HG03064 (cell line): ENCODE results near the gene KRT222.

Experiments used
- ATAC-seq: cut with Tn5 transposase; IDR thresholded peaks from one replicate; pipeline ENCODE4 v1.9.1; 2021; ENCODE audit warnings: low read depth; ENCODE audit not compliant: unreplicated experiment

KRT222 gene

GRCh38 chr17:40616592-40616991 is 48.4 kb downstream of the KRT222 start:
- no peak for ATAC-seq

- ATAC-seq, result no peak
These were observed 49.0 kb downstream of the KRT222 start for GRCh38 chr17:40615841-40616476.

DNA sequence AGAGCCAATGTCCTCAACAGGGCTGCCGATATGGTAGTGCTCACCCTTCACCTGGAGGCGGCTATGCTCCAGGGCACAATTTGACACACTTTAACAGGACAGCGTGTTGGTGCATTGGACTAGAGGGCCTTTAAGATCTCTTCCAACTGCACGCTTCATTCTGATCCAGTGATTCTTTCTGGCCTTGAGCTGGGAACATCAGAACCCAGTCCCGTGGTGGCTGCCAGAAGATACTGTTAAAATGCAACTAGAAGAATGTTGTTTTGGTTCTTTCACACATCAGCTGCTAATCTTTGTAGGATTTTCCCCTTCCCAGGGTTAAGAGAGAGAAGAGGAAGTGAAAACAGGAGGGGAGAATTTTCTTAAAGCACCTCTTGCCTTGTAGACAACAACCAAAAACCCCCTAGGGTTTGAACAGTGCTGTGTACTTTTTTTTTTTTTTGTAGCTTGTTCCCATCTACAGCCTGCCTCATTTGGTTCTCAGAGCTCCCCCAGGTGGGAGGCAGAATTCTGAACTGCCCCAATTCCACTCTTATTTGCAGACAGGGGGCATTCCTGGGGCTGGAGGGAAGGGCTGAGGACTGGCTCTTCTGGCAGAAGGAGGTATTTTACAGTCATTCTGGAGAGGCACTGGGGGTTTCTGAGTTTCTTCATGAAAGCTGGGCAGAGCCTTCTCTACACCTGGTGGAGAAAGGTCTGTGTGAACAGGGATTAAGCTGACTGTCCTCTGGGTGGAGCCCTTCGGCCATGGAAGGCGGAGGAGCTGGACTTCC is 49.7 kb downstream of the KRT222 start:
- ATAC-seq, result no peak

- ATAC-seq, result no peak
These were observed 50.4 kb downstream of the KRT222 start for GRCh38 chr17:40614431-40615067.

DNA sequence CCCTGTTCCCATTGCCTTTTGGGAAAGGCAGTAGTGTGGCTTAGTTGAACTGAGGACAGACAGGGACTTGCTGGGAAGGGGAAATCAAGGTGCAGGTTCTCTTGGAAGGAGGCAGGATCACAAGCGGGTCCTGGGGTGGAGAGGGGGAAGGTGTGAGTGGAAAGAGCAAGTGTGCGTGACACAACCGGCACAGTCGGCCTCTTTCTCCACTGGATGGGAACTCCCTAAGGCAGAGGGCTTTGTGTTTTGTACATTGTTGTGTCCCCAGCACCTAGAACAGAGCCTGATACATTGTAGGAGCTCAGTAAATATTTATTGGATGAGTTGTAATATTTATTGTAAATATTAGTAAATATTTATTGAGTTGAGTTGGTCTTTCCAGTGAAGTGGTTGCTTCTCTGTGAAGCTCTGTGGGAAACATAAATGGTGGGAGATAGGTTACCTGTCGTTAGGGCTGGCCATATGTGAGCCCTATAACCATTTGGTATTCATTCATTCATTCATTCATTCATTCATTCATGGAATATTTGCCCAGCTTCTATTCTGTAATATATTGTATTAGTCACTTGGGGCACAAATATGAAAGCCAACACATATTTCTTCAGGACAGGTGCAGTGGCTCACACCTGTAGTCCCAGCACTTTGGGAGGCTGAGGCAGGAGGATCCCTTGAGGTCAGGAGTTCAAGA is 51.4 kb downstream of the KRT222 start:
- ATAC-seq, result no peak

DNA sequence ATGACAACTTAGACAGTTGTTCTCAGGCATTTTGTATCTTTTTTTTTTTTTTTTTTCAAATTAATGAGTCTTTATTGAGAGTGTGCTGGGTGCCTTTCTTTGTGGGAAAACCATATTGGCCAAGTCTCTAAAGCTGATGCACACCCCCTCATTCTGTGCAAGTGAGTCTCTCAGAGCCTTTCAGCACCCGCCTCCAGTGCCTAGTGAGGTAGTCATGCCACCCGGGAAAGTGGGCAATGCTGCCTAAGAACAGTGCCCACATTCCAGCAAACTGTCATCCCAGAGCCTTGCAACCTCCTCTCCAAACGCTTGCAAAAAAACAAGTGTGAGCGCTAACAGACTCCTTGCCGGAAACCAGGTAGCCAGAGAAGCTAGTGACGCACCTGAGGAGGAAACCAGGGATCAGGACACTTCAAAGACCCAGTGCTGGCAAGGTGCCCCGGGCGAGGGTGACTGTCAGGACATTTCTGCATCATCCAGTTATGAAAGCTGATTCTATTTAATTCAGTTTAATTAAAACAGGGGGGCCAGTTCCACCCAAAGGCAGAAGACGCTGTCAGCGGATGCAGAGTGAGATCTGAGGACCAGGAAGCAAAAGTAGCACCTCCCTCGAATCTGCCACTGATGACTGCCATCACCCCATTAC is 52.3 kb downstream of the KRT222 start:
- ATAC-seq, result no peak

- ATAC-seq, result no peak
These were observed 53.0 kb downstream of the KRT222 start for GRCh38 chr17:40611840-40612474.

GRCh38 chr17:40610359-40610758 is 54.6 kb downstream of the KRT222 start:
- no peak for ATAC-seq

GRCh38 chr17:40608061-40608581 is 56.9 kb downstream of the KRT222 start:
- ATAC-seq, result no peak

- no peak for ATAC-seq
These were observed 57.3 kb downstream of the KRT222 start for GRCh38 chr17:40607641-40608040.

DNA sequence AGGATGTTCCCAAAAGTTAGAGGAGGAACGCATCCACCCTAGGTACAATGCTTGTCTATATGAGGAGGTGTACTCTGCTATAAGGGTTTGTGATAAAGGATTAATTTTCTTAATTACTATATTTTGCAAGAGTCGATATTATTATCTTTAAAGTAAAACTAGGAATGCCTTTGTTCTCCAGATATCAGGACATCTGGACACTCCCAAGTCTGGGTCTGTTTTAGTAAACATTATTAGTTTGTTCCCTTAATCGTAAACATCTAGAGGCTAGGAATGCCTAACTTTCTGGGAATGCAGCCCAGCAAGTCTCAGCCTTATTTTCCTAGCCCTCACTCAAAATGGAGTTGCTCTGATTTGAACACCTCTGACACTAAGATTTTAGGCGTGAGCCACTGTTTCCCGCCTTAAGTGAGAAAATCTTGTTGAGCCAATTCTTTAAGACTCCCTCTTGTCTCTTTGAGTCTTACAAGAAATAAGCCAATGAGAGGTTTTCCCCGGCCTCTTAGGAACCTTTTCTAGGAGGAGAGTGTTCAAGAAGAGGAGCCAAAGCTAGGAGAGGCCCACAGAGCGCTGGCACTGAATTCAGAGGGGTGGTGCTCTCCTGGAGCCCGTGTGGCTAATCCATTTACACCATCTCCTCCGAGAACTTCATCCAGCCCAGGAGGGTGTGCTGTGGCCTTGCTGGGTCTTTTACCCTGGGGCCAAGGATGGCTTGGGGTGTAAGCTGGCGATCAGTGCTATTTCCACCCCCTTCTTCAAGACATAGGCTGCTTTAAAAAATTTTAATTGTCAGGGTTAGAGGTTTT is 58.2 kb downstream of the KRT222 start:
- no peak for ATAC-seq

DNA sequence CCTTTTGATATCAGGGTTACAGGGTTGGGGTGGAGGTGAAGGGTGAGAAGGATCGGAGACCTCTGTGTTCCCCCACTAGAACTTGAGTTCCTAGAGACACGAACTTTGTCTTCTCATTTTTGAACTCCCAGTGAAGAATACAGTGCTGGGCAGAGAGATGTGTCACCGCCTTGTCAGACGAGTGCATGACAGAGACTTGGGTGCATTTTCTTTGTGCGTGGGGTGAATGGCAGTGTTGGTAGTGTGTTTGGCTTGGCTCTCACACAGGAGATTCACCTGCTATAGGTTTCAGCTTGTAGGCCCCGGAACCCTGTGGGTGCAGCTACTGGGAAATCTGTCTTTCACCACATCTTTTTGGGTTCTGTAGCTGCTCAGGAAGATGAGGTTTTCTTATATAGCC is 59.7 kb downstream of the KRT222 start:
- ATAC-seq, result no peak
